SH-SY5Y (cell line): Measurements from ENCODE around the gene RFC4.

Experiments used
- GATA2 ChIP-seq: IDR thresholded peaks from 2 replicates; pipeline ENCODE4 v1.6.1; 2011; ENCODE audit warnings: mild to moderate bottlenecking, low read depth, low read length
- GATA3 ChIP-seq: IDR thresholded peaks from 2 replicates; pipeline ENCODE4 v1.6.1; 2011; ENCODE audit warnings: low read depth, mild to moderate bottlenecking, low read length, moderate library complexity

RFC4 gene

DNA sequence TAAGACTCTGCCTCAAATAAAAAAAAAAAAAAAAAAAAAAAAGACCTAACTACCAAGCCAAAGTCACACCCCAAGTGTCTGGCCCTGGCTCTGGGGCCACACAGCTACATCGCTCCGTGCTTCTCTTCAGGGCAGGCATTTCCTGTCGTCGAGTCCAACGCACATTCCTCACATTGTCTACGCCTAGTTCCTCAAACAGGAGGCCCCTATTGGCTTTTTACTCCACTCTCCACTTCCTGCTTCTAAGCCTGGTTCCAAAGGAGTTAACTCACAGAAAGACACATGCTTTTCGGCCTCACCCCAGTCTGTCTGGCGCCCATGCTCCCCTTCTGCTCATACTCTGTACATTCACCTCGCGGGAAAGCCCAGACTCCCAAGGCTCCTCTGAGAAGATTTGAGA lies 60.3 kb downstream of the RFC4 start:
- no peak for TF ChIP-seq GATA2
- no peak for TF ChIP-seq GATA3

DNA sequence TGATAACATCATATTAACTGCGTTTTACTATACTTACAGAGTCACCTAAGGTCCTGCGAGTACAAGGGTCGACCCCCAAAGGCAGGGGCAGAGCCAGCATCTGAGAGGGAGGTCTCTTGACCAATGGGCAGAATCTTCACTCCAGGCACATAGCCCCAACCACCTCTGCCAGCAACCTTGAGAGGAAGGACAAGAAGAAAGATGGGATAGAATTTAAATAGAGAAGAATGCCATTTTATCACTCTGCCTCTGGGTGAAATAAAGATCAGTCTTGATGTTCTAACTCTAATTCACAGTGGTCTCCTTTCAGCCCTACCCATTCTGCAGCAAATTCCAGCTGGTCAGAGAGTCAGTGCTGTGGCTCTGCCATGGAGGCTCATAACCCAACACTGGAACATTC lies 62.6 kb downstream of the RFC4 start:
- TF ChIP-seq GATA3: no peak
- no peak for TF ChIP-seq GATA2

DNA sequence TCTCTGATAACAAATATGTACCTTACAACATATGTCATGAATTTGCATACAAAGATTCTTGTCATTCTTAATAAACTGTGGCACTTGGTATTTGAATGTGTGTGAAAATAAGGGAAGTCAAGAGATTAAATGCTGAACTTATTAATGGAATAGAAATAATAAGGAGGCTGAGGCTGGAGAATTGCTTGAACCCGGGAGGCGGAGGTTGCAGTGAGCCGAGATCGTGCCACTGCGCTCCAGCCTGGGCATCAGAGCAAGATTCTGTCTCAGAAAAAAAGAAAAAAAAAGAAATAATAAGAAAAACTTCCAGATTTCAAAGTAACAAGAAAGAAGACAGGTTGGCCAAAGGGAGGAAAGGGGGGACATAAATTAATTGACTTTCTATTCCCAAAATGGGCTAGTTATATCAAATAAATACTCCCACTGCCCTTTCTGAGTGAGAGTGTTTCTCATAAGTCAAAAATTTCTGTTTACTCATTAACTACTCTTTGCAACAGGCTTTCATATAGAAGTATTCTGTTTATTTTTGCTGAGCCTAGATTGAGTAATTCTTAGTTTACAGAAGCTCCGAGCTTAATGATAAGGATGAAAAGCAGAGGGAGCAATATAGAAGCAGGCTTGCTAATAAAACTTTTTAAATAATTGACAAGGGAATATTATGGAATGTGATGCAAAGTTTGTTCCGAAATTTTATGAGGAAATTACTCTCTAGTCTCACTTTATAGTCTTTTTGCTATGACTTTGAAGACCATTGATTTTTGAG lies 63.5 kb downstream of the RFC4 start:
- no peak for TF ChIP-seq GATA3
- no peak for TF ChIP-seq GATA2
